Fibroblast of the conjunctiva (primary cell): ENCODE data around the gene DISP1.

Source experiments
- DNase-seq: peaks from one replicate; pipeline ENCODE4 v3.0.0-alpha.2; 2010; ENCODE audit warnings: low read depth

Gene DISP1, protein sequence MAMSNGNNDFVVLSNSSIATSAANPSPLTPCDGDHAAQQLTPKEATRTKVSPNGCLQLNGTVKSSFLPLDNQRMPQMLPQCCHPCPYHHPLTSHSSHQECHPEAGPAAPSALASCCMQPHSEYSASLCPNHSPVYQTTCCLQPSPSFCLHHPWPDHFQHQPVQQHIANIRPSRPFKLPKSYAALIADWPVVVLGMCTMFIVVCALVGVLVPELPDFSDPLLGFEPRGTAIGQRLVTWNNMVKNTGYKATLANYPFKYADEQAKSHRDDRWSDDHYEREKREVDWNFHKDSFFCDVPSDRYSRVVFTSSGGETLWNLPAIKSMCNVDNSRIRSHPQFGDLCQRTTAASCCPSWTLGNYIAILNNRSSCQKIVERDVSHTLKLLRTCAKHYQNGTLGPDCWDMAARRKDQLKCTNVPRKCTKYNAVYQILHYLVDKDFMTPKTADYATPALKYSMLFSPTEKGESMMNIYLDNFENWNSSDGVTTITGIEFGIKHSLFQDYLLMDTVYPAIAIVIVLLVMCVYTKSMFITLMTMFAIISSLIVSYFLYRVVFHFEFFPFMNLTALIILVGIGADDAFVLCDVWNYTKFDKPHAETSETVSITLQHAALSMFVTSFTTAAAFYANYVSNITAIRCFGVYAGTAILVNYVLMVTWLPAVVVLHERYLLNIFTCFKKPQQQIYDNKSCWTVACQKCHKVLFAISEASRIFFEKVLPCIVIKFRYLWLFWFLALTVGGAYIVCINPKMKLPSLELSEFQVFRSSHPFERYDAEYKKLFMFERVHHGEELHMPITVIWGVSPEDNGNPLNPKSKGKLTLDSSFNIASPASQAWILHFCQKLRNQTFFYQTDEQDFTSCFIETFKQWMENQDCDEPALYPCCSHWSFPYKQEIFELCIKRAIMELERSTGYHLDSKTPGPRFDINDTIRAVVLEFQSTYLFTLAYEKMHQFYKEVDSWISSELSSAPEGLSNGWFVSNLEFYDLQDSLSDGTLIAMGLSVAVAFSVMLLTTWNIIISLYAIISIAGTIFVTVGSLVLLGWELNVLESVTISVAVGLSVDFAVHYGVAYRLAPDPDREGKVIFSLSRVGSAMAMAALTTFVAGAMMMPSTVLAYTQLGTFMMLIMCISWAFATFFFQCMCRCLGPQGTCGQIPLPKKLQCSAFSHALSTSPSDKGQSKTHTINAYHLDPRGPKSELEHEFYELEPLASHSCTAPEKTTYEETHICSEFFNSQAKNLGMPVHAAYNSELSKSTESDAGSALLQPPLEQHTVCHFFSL (N-terminal part only)

DNA sequence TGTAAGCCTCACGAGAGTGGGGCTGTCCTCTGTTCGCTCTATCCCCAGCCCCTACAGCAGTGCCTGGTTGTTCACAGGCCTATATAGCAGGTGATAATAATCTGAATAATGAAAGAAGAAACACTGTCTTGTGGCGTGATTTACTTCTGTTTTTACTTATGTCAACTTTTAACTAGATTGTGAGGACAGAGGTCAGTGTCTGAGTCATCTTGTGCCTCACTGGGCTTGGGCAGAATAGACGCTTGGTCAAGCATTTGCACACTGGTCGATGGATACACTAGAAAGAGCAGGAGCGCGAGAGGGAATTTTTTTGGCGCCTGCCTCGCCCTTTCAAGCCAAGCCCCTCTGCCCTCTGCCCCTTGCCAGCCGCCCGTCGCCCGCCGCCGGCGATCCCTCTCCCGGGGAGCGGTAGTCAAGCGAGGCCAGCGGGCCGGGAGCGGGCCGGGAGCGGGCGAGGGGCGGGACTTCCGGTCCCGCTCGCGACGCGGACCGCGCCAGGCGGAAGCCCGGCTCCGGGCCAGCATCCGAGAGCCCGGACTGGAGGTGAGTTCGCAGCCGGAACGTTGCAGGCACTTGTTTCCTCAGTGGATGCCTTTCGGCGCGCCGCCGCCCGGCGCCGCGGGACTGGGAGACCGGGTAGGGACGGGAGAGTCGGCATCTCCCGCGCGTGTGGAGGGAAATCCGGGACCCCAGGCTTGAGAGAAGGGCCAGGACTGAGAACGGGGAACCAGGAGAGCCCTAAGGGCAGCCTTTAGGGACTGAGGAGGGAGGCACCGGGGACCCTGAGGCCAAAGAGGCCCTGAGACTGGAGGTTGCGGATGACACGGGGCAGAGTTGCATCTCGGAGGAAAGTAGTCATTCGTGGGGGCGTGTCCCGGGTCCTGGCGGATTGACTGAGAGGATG, at the start of gene DISP1:
DISP1 (plus strand) TSS at position 504 of the 904 bp plus-strand sequence. CDS start 127,785 bp downstream, outside the sequence.
- DNase-seq, result peak; percentile 55

DNA sequence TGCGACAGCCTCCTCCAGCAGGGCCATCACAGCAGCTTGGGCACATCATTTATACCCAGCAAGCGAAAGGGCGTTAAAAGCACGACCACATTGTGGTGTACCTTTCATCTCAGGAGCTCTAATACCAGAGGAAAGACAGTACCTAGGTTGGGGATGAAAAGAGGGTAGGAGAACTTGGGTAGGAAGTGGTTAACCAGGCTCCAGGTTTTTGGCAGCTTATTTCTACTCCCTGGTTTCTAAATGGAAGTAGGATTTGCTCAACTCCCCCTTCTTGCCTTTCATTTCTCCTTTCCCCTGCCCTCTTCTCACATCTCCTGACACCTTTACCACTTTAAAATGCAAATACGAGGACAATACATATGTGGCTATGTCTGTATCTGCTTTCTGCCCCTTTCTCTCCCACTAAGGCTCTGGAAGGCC, 47.7 kb upstream of the DISP1 start:
- DNase-seq, result no peak

DNA sequence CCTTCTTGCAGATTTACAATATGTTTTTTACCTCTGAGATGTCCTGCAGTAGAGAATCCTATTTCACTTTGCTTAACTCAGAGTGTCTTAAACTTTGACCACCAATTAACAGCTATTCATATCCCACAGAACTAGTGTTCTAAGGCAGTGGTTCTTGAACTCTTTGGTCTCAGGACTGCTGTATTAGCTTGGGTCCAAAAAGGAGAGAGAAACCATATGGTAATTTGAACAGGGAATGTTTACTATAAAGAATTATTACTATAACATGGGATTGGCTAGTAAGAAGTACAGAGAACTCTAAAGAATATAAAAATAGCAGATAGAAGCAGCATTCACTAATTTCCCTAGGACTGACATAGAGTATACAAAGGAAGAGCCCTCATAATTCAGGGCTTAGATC, 46.2 kb upstream of the DISP1 start:
- DNase-seq, result no peak

DNA sequence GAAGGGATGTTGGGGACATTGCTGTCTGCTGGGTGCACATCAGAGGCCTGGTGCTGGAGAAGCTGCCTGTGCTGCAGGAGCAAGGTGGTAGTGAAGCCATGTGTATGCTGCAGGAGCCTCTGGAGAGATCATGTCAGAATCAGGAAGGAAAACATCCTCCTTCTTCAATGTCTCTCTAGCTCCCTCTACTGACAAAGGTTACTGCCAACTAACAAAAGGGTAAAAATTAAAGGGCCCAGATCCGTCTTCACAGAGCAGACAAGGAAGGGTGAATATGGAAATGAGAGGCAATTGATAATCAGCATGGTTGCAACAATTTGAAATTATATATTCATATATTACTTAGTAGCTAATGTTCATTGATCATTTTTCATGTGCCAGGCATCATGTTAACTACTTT, 45.7 kb upstream of the DISP1 start:
- no peak for DNase-seq

DNA sequence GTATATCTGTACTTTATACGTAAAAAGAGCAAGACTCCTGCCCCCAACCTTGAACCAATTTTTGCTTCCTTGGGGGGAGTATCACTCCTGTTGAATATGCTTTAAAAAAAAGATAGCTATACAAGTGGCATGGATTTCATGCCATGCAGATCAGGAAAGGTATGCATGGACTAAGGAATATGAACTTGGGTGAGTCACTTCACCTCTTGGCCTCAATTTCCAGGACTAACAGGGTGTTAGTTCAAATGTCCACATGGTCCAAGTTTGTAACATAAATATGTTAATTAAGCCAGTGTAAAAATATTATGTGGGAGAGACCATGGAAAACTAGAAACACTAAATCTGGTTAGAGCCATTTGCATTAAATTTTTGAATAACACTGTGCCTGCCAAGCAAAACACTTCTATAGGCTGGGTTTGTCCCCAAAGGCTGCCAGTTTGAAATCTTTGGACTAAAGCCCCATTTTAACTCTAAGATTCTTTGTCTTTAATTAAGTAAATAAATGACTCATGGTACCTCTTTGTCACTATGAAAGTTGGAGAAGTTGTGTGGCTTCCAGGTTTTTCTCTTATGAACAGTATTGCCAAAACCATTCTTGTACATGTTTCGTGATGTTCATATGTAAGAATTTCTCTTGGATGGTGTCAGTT, 44.7 kb upstream of the DISP1 start:
- no peak for DNase-seq

DNA sequence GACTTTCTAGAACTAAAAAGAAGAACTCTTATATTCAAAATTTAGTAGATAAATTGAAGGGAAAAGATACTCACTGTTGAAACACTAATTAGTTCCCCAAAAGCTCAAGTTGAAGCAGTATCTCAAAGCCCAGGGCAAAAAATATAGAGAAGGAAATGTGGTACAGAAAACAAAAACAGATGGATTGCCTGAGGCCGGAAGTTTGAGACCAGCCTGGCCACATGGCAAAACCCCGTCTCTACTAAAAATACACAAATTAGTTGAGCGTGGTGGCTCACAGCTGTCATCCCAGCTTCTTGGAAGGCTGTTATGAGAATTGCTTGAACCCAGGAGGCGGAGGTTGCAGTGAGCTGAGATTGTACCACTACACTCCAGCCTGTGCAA, 41.9 kb upstream of the DISP1 start:
- DNase-seq, result no peak

DNA sequence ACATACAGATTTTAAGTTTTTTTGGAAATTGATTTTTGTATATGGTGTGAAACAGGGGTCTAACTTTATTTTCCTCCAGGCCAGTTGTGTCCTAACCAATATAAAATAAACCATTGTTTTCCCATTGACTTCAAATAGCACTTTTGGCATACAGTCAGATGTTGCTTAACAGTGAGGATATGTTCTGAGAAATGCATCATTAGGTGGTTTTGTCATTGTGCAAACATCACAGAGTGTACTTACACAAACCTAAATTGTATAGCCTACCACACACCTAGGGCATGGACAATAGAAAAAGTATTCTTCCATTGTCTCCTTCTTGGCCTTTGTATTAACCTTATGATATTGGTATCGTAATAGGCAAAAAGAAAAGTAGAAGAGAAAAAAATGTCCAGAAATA, 37.4 kb upstream of the DISP1 start:
- no peak for DNase-seq

DNA sequence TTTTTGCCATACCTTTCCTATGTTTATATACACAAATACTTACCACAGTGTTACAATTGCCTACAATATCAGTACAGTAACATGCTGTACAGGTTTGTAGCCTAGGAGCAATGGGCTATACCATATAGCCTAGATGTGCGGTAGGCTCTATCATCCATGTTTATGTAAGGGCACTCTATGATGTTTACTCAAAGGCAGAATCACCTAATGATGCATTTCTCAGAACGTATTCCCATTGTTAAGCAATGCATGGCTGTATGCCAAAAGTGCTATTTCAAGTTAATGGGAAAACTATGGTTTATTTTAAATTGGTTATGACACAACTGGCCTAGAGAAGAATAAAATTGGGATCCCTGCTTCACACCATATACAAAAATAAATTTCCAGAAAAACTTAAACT, 36.9 kb upstream of the DISP1 start:
- no peak for DNase-seq

DNA sequence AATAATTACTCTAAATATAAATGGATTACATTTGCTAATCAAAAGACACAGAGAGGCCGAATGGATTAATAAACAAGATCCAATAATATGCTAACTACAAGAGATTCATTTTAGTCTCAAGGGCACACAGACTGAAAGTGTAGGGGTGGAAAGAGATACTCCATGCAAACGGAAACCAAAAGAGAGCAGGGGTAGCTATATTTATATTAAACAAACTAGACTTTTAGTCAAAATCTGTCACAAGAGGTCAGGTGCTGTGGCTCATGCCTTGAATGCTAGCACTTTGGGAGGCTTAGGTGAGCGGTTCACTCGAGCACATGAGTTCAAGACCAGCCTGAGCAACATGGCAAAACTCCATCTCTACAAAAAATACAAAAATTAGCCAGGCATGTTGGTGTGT, 33.6 kb upstream of the DISP1 start:
- DNase-seq, result no peak

DNA sequence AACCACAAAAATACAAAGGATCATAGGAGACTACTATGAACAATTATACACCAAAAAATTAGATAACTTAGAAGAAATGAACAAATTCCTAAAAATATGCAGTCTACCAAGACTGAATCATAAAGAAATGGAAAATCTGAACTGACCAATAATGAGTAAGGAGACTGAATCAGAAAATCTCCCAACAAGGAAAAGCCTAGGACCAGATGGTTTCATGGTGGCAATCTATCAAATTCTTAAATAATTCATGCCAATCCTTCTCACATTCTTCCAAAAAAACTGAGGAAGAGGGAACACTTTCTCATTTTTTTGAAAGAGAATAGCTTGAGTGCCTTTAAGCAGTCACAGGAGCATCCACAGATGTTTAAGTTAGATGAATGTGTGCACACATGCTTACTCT, 31.8 kb upstream of the DISP1 start:
- DNase-seq, result no peak

DNA sequence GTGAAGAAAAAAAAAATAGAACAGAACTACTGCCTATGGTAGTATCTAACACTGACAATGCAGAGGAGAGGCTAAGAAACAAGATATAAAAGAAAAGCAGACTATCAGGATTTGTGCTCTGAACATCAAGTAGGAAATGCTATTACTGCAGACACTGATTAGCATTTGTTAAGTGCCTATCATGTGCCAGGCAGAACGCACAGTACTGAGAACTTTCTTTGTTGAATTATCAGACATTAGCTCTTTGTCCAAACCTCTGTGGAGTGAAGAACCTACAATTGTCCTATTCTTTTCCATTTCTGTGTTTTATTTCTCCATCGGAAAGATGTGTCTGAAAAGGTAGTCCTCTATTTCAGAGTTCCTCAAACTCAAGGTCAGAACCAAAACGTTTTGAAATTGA, 30.5 kb upstream of the DISP1 start:
- no peak for DNase-seq

DNA sequence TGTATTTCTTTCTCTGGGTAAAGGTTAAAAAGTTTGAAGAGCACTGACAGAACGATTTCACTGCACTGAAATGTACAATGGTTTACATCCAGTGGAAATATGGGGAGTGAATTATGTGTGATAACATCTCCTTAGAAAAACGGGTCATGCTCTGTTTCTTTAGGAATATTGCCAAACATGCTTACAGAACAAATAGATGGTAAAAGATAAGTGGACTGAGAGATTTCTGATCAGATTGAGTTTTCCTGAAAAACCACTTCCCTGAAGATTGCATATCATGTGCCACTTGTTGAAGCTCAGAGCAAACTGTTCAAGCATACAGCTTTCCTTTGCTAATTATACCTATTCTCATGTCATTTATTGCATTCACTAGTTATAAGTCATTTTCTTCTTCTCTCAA, 29.9 kb upstream of the DISP1 start:
- no peak for DNase-seq

DNA sequence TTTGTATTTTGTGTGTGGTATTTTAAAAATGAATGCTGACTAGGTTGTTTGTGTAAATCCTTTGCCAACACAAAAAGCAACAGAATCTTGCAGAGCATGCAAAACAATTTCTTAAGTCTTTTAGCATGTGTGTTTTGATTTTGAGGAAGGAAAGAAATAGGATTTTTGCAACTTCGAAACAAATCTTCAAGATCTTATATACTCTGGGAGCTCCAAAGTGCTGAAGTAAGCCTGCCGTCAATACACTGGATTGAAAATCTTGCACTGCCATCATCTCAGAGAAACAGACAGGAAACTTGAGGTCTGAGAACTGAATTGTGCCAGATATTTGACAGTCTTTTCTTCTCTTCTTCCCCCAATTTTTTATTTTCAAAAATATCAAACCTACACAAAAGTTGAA, 29.3 kb upstream of the DISP1 start:
- DNase-seq, result no peak

DNA sequence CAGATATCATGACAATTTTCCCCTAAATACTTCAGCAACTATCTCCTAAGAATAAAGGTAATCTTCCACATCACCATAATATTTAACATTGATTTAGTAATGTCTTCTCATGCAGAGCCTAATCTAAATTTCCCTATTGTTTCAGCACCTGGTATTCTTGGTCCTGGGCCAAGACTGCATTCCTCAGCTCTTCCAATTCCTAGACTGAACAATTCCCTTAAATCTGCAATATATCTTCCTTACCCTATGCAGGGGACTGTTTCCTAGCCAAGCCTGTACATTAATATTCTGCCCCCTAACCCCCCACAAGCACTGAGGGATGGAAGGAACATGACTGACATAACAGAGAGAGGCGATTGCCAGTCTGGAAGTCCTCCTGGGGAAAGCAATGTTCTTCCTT, 28.7 kb upstream of the DISP1 start:
- no peak for DNase-seq

DNA sequence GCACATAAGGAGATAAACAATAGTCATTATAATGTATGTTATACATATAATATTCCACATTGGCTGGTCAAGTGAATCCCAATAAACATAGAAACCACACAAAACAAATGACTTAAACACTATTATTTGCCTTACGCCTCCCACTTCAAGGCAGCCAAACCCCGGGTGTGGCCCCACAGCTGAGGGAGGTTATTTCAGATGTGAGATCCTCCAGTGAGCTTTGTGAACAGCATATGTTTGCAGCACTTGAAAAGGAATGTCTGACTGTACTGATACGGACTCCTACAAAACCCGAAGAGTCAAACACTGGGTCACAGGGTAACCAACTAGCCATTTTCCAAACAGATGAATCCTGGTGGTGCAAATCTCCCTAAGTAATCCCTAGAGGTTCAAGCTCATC, 27.1 kb upstream of the DISP1 start:
- no peak for DNase-seq

DNA sequence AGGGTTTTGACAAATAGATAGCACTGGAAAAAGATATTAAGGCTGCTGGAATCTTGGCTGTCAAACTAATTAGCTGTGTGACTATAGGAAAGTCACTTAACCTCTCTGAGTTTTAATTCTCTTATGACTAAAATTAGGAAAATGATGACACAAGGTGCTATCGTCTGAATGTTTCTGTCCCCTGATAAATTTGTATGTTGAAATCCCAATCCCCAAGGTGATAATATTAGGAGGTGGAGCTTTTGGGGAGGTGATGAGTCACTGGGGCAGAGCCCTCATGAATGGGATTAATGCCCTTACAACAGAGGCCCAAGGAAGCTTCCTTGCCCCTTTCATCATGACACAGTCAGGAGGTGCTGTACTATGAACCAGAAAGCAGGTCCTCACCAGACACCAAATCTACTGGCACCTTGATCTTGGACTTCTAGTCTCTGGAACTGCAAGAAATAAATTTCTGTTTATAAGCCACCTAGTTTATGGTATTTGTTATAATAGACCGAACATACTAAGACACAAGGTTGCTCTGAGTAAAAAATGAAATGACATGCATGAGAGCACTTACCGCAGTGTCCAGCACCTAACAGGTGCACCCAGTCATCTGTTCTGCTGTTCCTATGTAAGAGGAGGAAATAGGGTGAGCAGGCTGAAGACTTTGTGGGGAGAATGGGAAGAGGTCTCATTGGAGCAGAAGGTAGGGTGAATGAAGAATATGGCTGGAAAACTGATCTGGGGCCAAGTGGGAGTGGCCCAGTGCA, 26.3 kb upstream of the DISP1 start:
- no peak for DNase-seq

DNA sequence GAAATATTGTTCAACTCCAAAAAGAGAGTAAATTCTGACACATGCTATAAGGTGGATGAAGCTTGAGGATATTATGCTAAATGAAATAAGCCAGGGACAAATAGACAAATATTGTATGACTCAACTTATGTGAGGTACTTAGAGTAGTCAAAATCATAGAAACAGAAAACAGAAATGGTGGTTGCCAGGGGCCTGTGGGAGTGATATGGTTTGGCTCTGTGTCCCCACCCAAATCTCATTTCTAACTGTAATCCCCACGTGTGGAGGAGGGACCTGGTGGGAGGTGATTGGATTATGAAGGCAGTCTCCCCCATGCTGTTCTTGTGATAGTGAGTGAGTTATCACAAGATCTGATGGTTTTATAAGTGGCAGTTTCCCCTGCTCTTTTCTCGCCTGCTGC, 24.7 kb upstream of the DISP1 start:
- no peak for DNase-seq

DNA sequence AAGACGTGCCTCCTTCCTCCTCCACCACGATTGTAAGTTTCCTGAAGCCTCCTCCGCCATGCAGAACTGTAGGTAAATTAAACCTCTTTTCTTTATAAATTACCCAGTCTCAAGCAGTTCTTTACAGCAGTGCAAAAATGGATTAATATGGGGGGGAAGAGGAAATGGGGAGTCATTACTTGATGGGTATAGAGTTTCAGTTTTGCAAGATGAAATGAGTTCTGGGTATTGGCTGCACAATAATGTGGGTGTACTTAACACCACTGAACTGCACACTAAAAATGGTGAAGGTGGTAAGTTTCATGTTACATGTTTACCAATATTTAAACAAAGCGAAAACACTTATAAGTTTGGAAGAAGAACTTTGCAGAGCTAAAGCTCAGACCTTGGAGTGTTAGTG, 24.3 kb upstream of the DISP1 start:
- DNase-seq, result no peak

DNA sequence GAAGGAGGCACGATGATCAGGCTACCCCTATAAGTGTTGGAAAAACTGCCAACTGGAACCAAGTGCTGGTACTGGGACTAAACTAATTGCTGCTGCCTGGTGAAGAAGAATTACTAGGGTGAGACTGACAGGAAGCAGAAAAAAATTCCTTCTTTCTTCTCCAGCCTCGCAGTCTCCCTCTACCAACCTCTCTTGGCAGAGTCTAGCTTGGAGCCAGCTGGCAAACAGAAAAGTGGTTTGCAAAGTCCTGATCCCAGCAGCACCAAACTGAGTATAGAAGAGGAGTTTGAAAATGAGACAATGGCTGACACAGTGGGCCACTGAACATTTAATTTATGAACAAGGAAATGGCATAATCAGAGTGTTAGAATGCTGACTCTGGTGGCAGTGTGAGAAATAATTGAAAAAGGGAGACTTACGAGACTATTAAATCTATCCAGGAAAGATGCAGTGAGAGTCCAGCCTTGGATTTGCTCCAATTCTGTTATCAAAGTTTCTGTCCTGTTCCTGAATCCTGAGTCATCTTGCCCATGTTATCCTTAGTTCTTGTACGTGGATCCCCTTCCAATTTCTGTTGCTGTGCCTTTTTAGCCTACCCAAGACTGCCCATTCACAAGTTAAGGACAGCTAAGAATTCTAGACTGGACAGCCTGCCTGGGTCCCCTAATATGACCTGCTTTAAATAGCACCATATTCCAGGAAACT, 23.7 kb upstream of the DISP1 start:
- DNase-seq, result no peak

DNA sequence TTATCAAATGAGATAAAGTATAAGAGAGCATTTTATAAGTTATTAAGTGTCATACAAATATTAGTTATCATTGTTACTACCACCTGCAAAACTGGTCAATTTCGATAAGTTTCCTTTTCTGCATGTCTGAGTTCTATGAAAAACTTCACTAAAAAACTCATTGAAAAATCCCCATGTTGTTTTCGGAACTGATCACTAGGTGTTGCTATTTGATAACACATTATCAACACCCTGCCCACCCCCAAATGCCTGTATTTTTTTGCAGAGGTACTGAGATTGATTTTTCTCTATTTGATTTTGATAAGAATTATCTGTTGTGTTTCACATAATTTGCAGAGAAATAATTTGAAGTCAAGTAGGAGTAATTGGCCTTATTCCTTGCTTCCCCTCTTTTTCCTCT, 22.1 kb upstream of the DISP1 start:
- DNase-seq, result no peak
